GM12878 (cell line): ENCODE results near the gene AGPAT4. TPM values are rescaled to one million over a fixed set of nuclear protein-coding genes. Genes with fewer than 3 reads are reported as not detected.

Source experiments
- ATAC-seq: fragments of 200-7000 bp; cut with Tn5 transposase; 3 replicates; pipeline ENCODE4 v1.9.1; 2020; ENCODE audit warnings: mild to moderate bottlenecking, moderate library complexity
- BruUV-seq: library from RNA; stranded (reverse); fragments of 400-500 nt; replicated peaks from 2 replicates; lab custom pipeline; 2021; lab: Mats Ljungman, UMichigan
- CTCF ChIA-PET: fragments of 300-600 bp; sonication (Branson Sonifier 250); formaldehyde crosslinking; extraction: SDS; loops from one replicate; lab custom pipeline; 2021; ENCODE audit warnings: inconsistent platforms; lab: Yijun Ruan, JAX
- POLR2A ChIA-PET: fragments of 350-600 bp; formaldehyde crosslinking; extraction: SDS; loops from one replicate; lab custom pipeline; 2021; ENCODE audit warnings: inconsistent platforms; lab: Charles Lee
- RAD21 ChIA-PET: fragments of 300-600 bp; sonication (Branson Sonifier 250); formaldehyde crosslinking; loops from one replicate; lab custom pipeline; 2023; ENCODE audit warnings: antibody characterized with exemption; ENCODE audit not compliant: unreplicated experiment; lab: Charles Lee
- SMC1A ChIA-PET: fragments of 300-600 bp; sonication (Branson Sonifier 250); formaldehyde crosslinking; loops from one replicate; lab custom pipeline; 2023; ENCODE audit not compliant: unreplicated experiment, uncharacterized antibody; lab: Charles Lee
- DNase-seq: peaks from one replicate; pipeline ENCODE4 v3.0.0-alpha.2; 2011; ENCODE audit warnings: low read depth, low spot score
- FAIRE-seq: peaks from 3 replicates; lab custom pipeline; 2011; peaks lifted over from hg19 to GRCh38; lab: Jason Lieb, UNC
- H2AFZ ChIP-seq: 2 replicates; pipeline ENCODE4 v1.6.0; 2011; ENCODE audit warnings: low read depth, low read length, control low read depth; ENCODE audit not compliant: control insufficient read depth
- H3K27ac ChIP-seq: 2 replicates; pipeline ENCODE4 v1.5.1; 2011; ENCODE audit warnings: control low read depth; ENCODE audit not compliant: control insufficient read depth, insufficient read depth
- H3K27me3 ChIP-seq, 2 experiments: replicated peaks in 1 of 2; 2 replicates each; pipeline versions ENCODE4 v1.6.0 to v1.6.1; 2011; ENCODE audit warnings: low read length in 1 of 2; ENCODE audit not compliant: control insufficient read depth in 2 of 2, insufficient read depth in 2 of 2
- H3K36me3 ChIP-seq, 2 experiments: 2 replicates each; pipeline ENCODE4 v1.5.1; 2011; ENCODE audit warnings: low read length in 1 of 2; ENCODE audit not compliant: control insufficient read depth in 2 of 2, insufficient read depth in 2 of 2
- H3K4me1 ChIP-seq: 2 replicates; pipeline ENCODE4 v1.6.1; 2011; ENCODE audit warnings: mild to moderate bottlenecking, low read length, moderate library complexity, mixed read lengths; ENCODE audit not compliant: control insufficient read depth, insufficient read depth
- H3K4me2 ChIP-seq: 2 replicates; pipeline ENCODE4 v1.6.0; 2011; ENCODE audit warnings: control low read depth; ENCODE audit not compliant: control insufficient read depth, insufficient read depth
- H3K4me3 ChIP-seq: fragments of 200-600 bp; sonication (generic); 2 replicates; pipeline ENCODE4 v1.5.1; 2016
- H3K79me2 ChIP-seq: 2 replicates; pipeline ENCODE4 v1.6.0; 2011; ENCODE audit warnings: low read length; ENCODE audit not compliant: control insufficient read depth, insufficient read depth
- H3K9ac ChIP-seq: 2 replicates; pipeline ENCODE4 v1.8.0; 2011; ENCODE audit warnings: low read length, control low read depth, mixed read lengths; ENCODE audit not compliant: control insufficient read depth, insufficient read depth
- H3K9me3 ChIP-seq: replicated peaks from 3 replicates; pipeline ENCODE4 v1.5.1; 2011; ENCODE audit warnings: mild to moderate bottlenecking, low read length; ENCODE audit not compliant: control insufficient read depth, insufficient read depth
- H4K20me1 ChIP-seq: 2 replicates; pipeline ENCODE4 v1.6.0; 2011; ENCODE audit not compliant: control insufficient read depth, insufficient read depth
- ASH2L ChIP-seq: fragments of 300-600, 200-600 bp; sonication (generic); IDR thresholded peaks from 2 replicates; pipeline ENCODE4 v1.6.1; 2017; ENCODE audit warnings: low read depth, mild to moderate bottlenecking, borderline replicate concordance
- CREM ChIP-seq: IDR thresholded peaks from 2 replicates; pipeline ENCODE4 v1.6.1; 2014; ENCODE audit warnings: antibody characterized with exemption, low read depth
- E4F1 ChIP-seq: fragments of 450-650 bp; IDR thresholded peaks from 2 replicates; pipeline ENCODE4 v1.6.1; 2018; ENCODE audit warnings: borderline replicate concordance, mild to moderate bottlenecking; ENCODE audit not compliant: partially characterized antibody
- FOXK2 ChIP-seq: fragments of 450-650 bp; IDR thresholded peaks from 2 replicates; pipeline ENCODE4 v1.6.1; 2017; ENCODE audit warnings: mild to moderate bottlenecking, moderate library complexity
- HCFC1 ChIP-seq: fragments of 150-350 bp; IDR thresholded peaks from 2 replicates; pipeline ENCODE4 v1.6.1; 2014; ENCODE audit warnings: low read length
- MEF2A ChIP-seq: IDR thresholded peaks from 2 replicates; pipeline ENCODE4 v1.6.1; 2011; ENCODE audit warnings: low read depth, mild to moderate bottlenecking, low read length, moderate library complexity; ENCODE audit not compliant: insufficient read depth
- MLLT1 ChIP-seq: fragments of 450-650 bp; IDR thresholded peaks from 2 replicates; pipeline ENCODE4 v1.6.1; 2016; ENCODE audit warnings: mild to moderate bottlenecking
- NBN ChIP-seq: fragments of 450-650 bp; IDR thresholded peaks from 2 replicates; pipeline ENCODE4 v1.6.1; 2016
- NR2C1 ChIP-seq: fragments of 450-650 bp; IDR thresholded peaks from 2 replicates; pipeline ENCODE4 v1.6.1; 2017; ENCODE audit warnings: antibody characterized with exemption, mild to moderate bottlenecking, moderate library complexity
- PBX3 ChIP-seq: IDR thresholded peaks from 2 replicates; pipeline ENCODE4 v1.6.1; 2011; ENCODE audit warnings: mild to moderate bottlenecking, low read depth, low read length, moderate library complexity; ENCODE audit not compliant: insufficient replicate concordance
- POLR2A ChIP-seq: IDR thresholded peaks from 2 replicates; pipeline ENCODE4 v1.6.1; 2011; ENCODE audit warnings: low read depth, mild to moderate bottlenecking, low read length
- SREBF2 ChIP-seq: IDR thresholded peaks from 2 replicates; pipeline ENCODE4 v1.6.1; 2012; ENCODE audit warnings: mild to moderate bottlenecking, low read length
- SUZ12 ChIP-seq: fragments of 200-600 bp; sonication (generic); IDR thresholded peaks from one replicate; pipeline ENCODE4 v1.6.1; 2018; ENCODE audit warnings: antibody characterized with exemption, mild to moderate bottlenecking; ENCODE audit not compliant: unreplicated experiment
- TARDBP ChIP-seq: IDR thresholded peaks from 2 replicates; pipeline ENCODE4 v1.6.1; 2016; ENCODE audit warnings: borderline replicate concordance
- WRNIP1 ChIP-seq: IDR thresholded peaks from 2 replicates; pipeline ENCODE4 v1.6.1; 2011; ENCODE audit warnings: low read depth, low read length, improper control_type of control experiment, borderline replicate concordance
- WGBS: methylation state at CpG from one replicate; pipeline ENCODE4 v1.1.6; 2016; ENCODE audit warnings: low lambda C conversion rate; ENCODE audit not compliant: insufficient replicate concordance, insufficient coverage; ENCODE audit errors: missing lambda C conversion rate; 5-methylcytosine and 5-hydroxymethylcytosine counted together
- in situ Hi-C: fragments of 300-500 bp; cut with MboI; formaldehyde crosslinking; loops from 9 replicates; pipeline ENCODE4 v1.14.3; 2018; ENCODE audit warnings: mixed read lengths
- intact Hi-C: fragments of 100-400 bp; cut with micrococcal nuclease; formaldehyde crosslinking; loops from one replicate; pipeline ENCODE4 v1.14.2; 2022; ENCODE audit not compliant: unreplicated experiment
- polyA plus RNA-seq, 11 experiments: library from polyadenylated mRNA; depleted of rRNA in 4 of 11; unstranded in 6 of 11; stranded (reverse) in 5 of 11; fragments of >200 nt; fragmentation: Nextera tagmentation in 4 of 11; fragmentation: Illumina TruSeq in 1 of 11; extraction: Ambion mirVana in 4 of 11; extraction: Trizol in 1 of 11; gene quantifications; 1 replicate in 1 of 11; 2 replicates in 10 of 11; pipeline versions ENCODE4 v1.2.1 to v1.2.3, GENCODE V29; 2011 to 2016; ENCODE audit warnings: inconsistent platforms in 2 of 11, missing spikeins in 2 of 11, low read depth in 1 of 11
- total RNA-seq, 4 experiments: library from RNA; depleted of rRNA in 3 of 4; stranded (reverse); fragments of >200 nt in 3 of 4; fragmentation: Illumina TruSeq in 1 of 4; extraction: Trizol in 1 of 4; gene quantifications; 2 replicates each; pipeline versions ENCODE4 v1.2.1 to v1.2.3, GENCODE V29; 2013 to 2021

AGPAT4 gene
- total and polyA plus RNA-seq, 10 of the 15 experiments (the other 5 are each of a cell fraction or from before 2014, with no cell fraction given): 0.34 to 2.2 (median 1.3) TPM

- FAIRE-seq: no peak
- in situ Hi-C loops: no loop called here
Measured at GRCh38 chr6:161161889-161162624, 111.8 kb downstream of the AGPAT4 start.

More at GRCh38 chr6:161161889-161162624, 111.8 kb downstream of the AGPAT4 start:
- H3K79me2 ChIP-seq: no peaks in the 10 kb centered on the region
- ChIA-PET CTCF (no interaction called here), POLR2A (no interaction called here), RAD21 (no interaction called here), SMC1A (no interaction called here)
- H3K27ac ChIP-seq: no peak overlapping the region
- BruUV-seq: no TSS peak
- no peak overlapping the region for H3K4me2 ChIP-seq
- ATAC-seq (no peak), DNase-seq (no peak)
- H3K4me1 ChIP-seq: no peaks in the 10 kb centered on the region
- no peak overlapping the region for H3K9ac ChIP-seq
- 74% methylated on average over 16 of the region's 16 CpGs for WGBS
- H4K20me1 ChIP-seq: no peaks in the 10 kb centered on the region
- H3K4me3 ChIP-seq: no peak overlapping the region
- intact Hi-C loops: no loop called here
- H2AFZ ChIP-seq: no peak overlapping the region
- H3K36me3 ChIP-seq: no peaks in the 10 kb centered on the region
- no peak for TF ChIP-seq PBX3
- no peak for TF ChIP-seq SREBF2
- TF ChIP-seq WRNIP1: no peak
- no peak for TF ChIP-seq SUZ12
- no peak for TF ChIP-seq E4F1
- TF ChIP-seq NR2C1: no peak
- TF ChIP-seq HCFC1: no peak
- TF ChIP-seq TARDBP: no peak
- TF ChIP-seq POLR2A: no peak
- no peak for TF ChIP-seq FOXK2
- TF ChIP-seq ASH2L: no peak
- TF ChIP-seq CREM: no peak
- TF ChIP-seq MLLT1: no peak
- no peak for TF ChIP-seq MEF2A
- TF ChIP-seq NBN: no peak
- H3K9me3 ChIP-seq: no peaks in the 10 kb centered on the region; the same call in 2 of the 3 replicates
- no peaks in the 10 kb centered on the region; a peak in 1 of 4 replicates for H3K27me3 ChIP-seq
